GM12878 (cell line): Measurements from ENCODE around the gene SNX30.

ENCODE experiments used
- POLR2A ChIP-seq: IDR thresholded peaks from 2 replicates; pipeline ENCODE4 v1.6.1; 2011; ENCODE audit warnings: low read depth, mild to moderate bottlenecking, low read length
- TF ChIP-seq, protein P1 (sequence below), 3 experiments: IDR thresholded peaks in 2 of 3; conservative IDR thresholded peaks in 1 of 3; 2 replicates each; pipeline ENCODE4 v1.5.1; 2011; ENCODE audit warnings: low read depth in 3 of 3, low read length in 3 of 3, mild to moderate bottlenecking in 3 of 3, control low read depth in 2 of 3, moderate library complexity in 2 of 3, inconsistent platforms in 1 of 3, mixed read lengths in 1 of 3; ENCODE audit not compliant: control insufficient read depth in 2 of 3, insufficient read depth in 1 of 3; ENCODE audit errors: extremely low read depth in 1 of 3

DNA sequence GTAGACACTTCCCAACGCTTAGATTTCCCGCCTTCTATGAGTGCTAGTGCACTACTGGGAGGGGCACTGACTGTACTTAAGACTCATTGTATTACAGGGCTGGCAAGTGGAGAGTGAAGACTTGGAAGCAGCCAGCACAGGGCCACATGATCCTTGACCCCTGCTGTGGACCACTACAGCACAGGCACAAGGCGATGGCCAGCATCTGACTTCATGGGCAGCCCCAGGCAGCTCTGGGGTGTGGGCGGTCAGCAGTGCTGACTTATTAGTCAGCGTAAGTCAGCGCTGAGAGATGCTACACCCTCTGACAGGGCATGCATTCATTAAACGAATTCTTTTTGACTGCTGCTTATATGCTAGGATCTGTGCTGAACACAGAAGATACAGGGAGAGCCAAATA, 130.8 kb downstream of the SNX30 start:
- no peak for TF ChIP-seq POLR2A
- TF ChIP-seq, protein P1, sequence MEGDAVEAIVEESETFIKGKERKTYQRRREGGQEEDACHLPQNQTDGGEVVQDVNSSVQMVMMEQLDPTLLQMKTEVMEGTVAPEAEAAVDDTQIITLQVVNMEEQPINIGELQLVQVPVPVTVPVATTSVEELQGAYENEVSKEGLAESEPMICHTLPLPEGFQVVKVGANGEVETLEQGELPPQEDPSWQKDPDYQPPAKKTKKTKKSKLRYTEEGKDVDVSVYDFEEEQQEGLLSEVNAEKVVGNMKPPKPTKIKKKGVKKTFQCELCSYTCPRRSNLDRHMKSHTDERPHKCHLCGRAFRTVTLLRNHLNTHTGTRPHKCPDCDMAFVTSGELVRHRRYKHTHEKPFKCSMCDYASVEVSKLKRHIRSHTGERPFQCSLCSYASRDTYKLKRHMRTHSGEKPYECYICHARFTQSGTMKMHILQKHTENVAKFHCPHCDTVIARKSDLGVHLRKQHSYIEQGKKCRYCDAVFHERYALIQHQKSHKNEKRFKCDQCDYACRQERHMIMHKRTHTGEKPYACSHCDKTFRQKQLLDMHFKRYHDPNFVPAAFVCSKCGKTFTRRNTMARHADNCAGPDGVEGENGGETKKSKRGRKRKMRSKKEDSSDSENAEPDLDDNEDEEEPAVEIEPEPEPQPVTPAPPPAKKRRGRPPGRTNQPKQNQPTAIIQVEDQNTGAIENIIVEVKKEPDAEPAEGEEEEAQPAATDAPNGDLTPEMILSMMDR (IDR thresholded peaks at IDR 0.05 in 2 of 3, conservative IDR thresholded peaks at IDR 0.05 in 1 of 3; ENCODE audit: control insufficient read depth in 2 of 3, extremely low read depth in 1 of 3, insufficient read depth in 1 of 3, low read depth in 3 of 3, low read length in 3 of 3), result no peak
